HepG2 (cell line): ENCODE results near the gene GATD1. TPM values are rescaled to one million over a fixed set of nuclear protein-coding genes. Genes with fewer than 3 reads are reported as not detected.

Experiments used
- ATAC-seq: fragments of 200-7000 bp; cut with Tn5 transposase; 3 replicates; pipeline ENCODE4 v1.9.1; 2020; ENCODE audit warnings: mild to moderate bottlenecking, moderate library complexity
- BruUV-seq: library from RNA; stranded (reverse); fragments of 400-500 nt; replicated peaks from 2 replicates; lab custom pipeline; 2021; lab: Mats Ljungman, UMichigan
- CTCF ChIA-PET: fragments of 300-600 bp; formaldehyde crosslinking; extraction: SDS; loops from one replicate; lab custom pipeline; 2021; ENCODE audit warnings: low total read pairs, inconsistent platforms, low intra/inter-chr PET ratio; lab: Yijun Ruan, JAX
- POLR2A ChIA-PET: fragments of 350-600 bp; sonication (Branson Sonifier 250); formaldehyde crosslinking; loops from one replicate; lab custom pipeline; 2020; ENCODE audit warnings: antibody characterized with exemption, inconsistent platforms; lab: Yijun Ruan, JAX
- DNase-seq: peaks from one replicate; pipeline ENCODE4 v3.0.0-alpha.2; 2015; ENCODE audit warnings: low spot score
- FAIRE-seq: peaks from 3 replicates; lab custom pipeline; 2011; peaks lifted over from hg19 to GRCh38; lab: Jason Lieb, UNC
- H2AFZ ChIP-seq: one replicate; pipeline ENCODE4 v1.6.1; 2011; ENCODE audit warnings: low read length, inconsistent platforms
- H3K27ac ChIP-seq: fragments of 300-600 bp; 3 replicates; pipeline ENCODE4 v1.8.0; 2011; ENCODE audit warnings: mixed run types, mild to moderate bottlenecking, mixed read lengths, low read length, inconsistent platforms; ENCODE audit not compliant: insufficient read depth; ENCODE audit errors: extremely low read length
- H3K27me3 ChIP-seq, 2 experiments: fragments of 200-600 bp in 1 of 2; 2 replicates in 1 of 2; 3 replicates in 1 of 2; pipeline versions ENCODE4 v1.6.0 to v1.8.0; 2011; ENCODE audit warnings: low read length in 2 of 2, mild to moderate bottlenecking in 2 of 2, moderate library complexity in 2 of 2, inconsistent platforms in 1 of 2; ENCODE audit not compliant: insufficient read depth in 2 of 2, control insufficient read depth in 1 of 2
- H3K36me3 ChIP-seq, 2 experiments: fragments of 200-600 bp in 1 of 2; replicated peaks in 1 of 2; 2 replicates in 1 of 2; 3 replicates in 1 of 2; pipeline versions ENCODE4 v1.5.1 to v1.8.0; 2011; ENCODE audit warnings: low read length in 2 of 2, inconsistent platforms in 1 of 2; ENCODE audit not compliant: insufficient read depth in 2 of 2, control insufficient read depth in 1 of 2
- H3K4me1 ChIP-seq: 2 replicates; pipeline ENCODE4 v1.5.1; 2012; ENCODE audit warnings: low read length, inconsistent platforms; ENCODE audit not compliant: insufficient read depth
- H3K4me2 ChIP-seq: 2 replicates; pipeline ENCODE4 v1.6.0; 2011; ENCODE audit warnings: low read depth, low read length, inconsistent platforms
- H3K4me3 ChIP-seq, 3 experiments: fragments of 200-600 bp in 1 of 3; sonication (generic), shearing (Covaris generic) in 1 of 3; replicated peaks in 1 of 3; 2 replicates each; pipeline ENCODE4 v1.5.1; 2011 to 2016; ENCODE audit warnings: low read length in 3 of 3, inconsistent platforms in 2 of 3, low read depth in 2 of 3, mild to moderate bottlenecking in 2 of 3, control low read depth in 1 of 3, mixed read lengths in 1 of 3; ENCODE audit not compliant: insufficient read depth in 1 of 3
- H3K79me2 ChIP-seq: one replicate; pipeline ENCODE4 v1.6.1; 2011; ENCODE audit warnings: low read length, inconsistent platforms; ENCODE audit not compliant: insufficient read depth
- H3K9ac ChIP-seq: 2 replicates; pipeline ENCODE4 v1.6.0; 2011; ENCODE audit warnings: mild to moderate bottlenecking, low read depth, low read length, inconsistent platforms; ENCODE audit not compliant: insufficient read depth
- H3K9me3 ChIP-seq: 2 replicates; pipeline ENCODE4 v1.5.1; 2012; ENCODE audit warnings: mild to moderate bottlenecking, low read length
- H4K20me1 ChIP-seq: 2 replicates; pipeline ENCODE4 v1.6.0; 2011; ENCODE audit warnings: inconsistent platforms, mild to moderate bottlenecking, low read length, moderate library complexity; ENCODE audit not compliant: insufficient read depth
- MYC ChIP-seq: sonication (generic); formaldehyde crosslinking; IDR thresholded peaks from 2 replicates; pipeline ENCODE4 v1.9.0; 2021; ENCODE audit warnings: missing genetic modification reagents, borderline replicate concordance
- POLR2A ChIP-seq, 2 experiments: IDR thresholded peaks; 2 replicates each; pipeline ENCODE4 v1.6.1; 2011; ENCODE audit warnings: low read depth in 2 of 2, low read length in 2 of 2, mild to moderate bottlenecking in 1 of 2, moderate library complexity in 1 of 2; ENCODE audit not compliant: insufficient read depth in 1 of 2
- PREB ChIP-seq: sonication (generic); formaldehyde crosslinking; IDR thresholded peaks from 2 replicates; pipeline ENCODE4 v1.4.0; 2020; ENCODE audit warnings: missing genetic modification reagents
- SAP130 ChIP-seq: IDR thresholded peaks from 2 replicates; pipeline ENCODE4 v1.6.1; 2016; ENCODE audit warnings: low read depth
- SIX4 ChIP-seq: sonication (generic); formaldehyde crosslinking; IDR thresholded peaks from 2 replicates; pipeline ENCODE4 v1.4.0; 2020; ENCODE audit warnings: missing genetic modification reagents
- SNAI1 ChIP-seq: sonication (generic); formaldehyde crosslinking; IDR thresholded peaks from 2 replicates; pipeline ENCODE4 v1.5.0; 2020; ENCODE audit warnings: mild to moderate bottlenecking, missing genetic modification reagents, borderline replicate concordance
- TP53 ChIP-seq: sonication (generic); formaldehyde crosslinking; conservative IDR thresholded peaks from 2 replicates; pipeline ENCODE4 v1.4.0; 2020; ENCODE audit warnings: missing genetic modification reagents
- ZNF24 ChIP-seq: fragments of 450-650 bp; IDR thresholded peaks from 2 replicates; pipeline ENCODE4 v1.6.1; 2017; ENCODE audit warnings: antibody characterized with exemption, mild to moderate bottlenecking
- ZNF337 ChIP-seq: sonication (generic); formaldehyde crosslinking; IDR thresholded peaks from 2 replicates; pipeline ENCODE4 v1.5.1; 2020; ENCODE audit warnings: missing genetic modification reagents, low read depth, mild to moderate bottlenecking, borderline replicate concordance
- ZNF704 ChIP-seq: sonication (generic); formaldehyde crosslinking; IDR thresholded peaks from 2 replicates; pipeline ENCODE4 v1.8.1; 2023; ENCODE audit warnings: mild to moderate bottlenecking, inconsistent platforms, moderate library complexity, missing genetic modification reagents, borderline replicate concordance
- WGBS: methylation state at CpG from one replicate; pipeline ENCODE4 v1.1.6; 2017; ENCODE audit warnings: low lambda C conversion rate; 5-methylcytosine and 5-hydroxymethylcytosine counted together
- in situ Hi-C: cut with HindIII; loops from 2 replicates; pipeline ENCODE4 v1.10.0; 2017; ENCODE audit warnings: low pct_unique_long_range_greater_than_20kb; ENCODE audit not compliant: extremely low pct_ligation_motif_present
- intact Hi-C: fragments of 100-400 bp; cut with micrococcal nuclease; formaldehyde crosslinking; loops from one replicate; pipeline ENCODE4 v1.10.0; 2022; ENCODE audit not compliant: unreplicated experiment
- polyA plus RNA-seq, 8 experiments: library from polyadenylated mRNA; depleted of rRNA in 3 of 8; stranded (reverse) in 7 of 8; unstranded in 1 of 8; fragments of >200 nt; fragmentation: Illumina TruSeq in 4 of 8; extraction: Trizol in 4 of 8; gene quantifications; 2 replicates each; pipeline versions ENCODE4 v1.2.1 to v1.2.3, GENCODE V29; 2011 to 2016; ENCODE audit warnings: low read depth in 4 of 8, missing spikeins in 1 of 8, mixed read lengths in 1 of 8; ENCODE audit not compliant: insufficient read depth in 1 of 8
- total RNA-seq, 5 experiments: library from RNA; depleted of rRNA; stranded (reverse); fragments of >200 nt; fragmentation: Illumina TruSeq; extraction: Trizol; gene quantifications; 2 replicates each; pipeline ENCODE4 v1.2.3, GENCODE V29; 2016; ENCODE audit warnings: low read depth in 1 of 5

Gene GATD1
- total and polyA plus RNA-seq, 2 of the 13 experiments (the other 11 are each of a cell fraction or from before 2014, with no cell fraction given) = 31.3 to 60.5 TPM

GRCh38 chr11:803467-803742, 26.1 kb upstream of the GATD1 start:
- H3K4me3 ChIP-seq = peak overlapping the region in 2 of 3 experiments; percentile 60 to 80; a peak in 3 of 6 replicates
- ChIA-PET POLR2A (interaction anchor here (4.6 kb wide), 1 partner anchor 17 kb away, joined by 56 read pairs; the partner anchor contains the start of gene PNPLA2), CTCF (no interaction called here)
- in situ Hi-C loops = no loop called here
- H3K79me2 ChIP-seq = peaks cover 19% of the 10 kb centered on the region
- H2AFZ ChIP-seq = no peak overlapping the region
- no peak for FAIRE-seq
- H3K9me3 ChIP-seq = no peaks in the 10 kb centered on the region
- peak overlapping the region; percentile 79; the same call in 1 of the 2 replicates for H3K9ac ChIP-seq
- H3K27me3 ChIP-seq = no peaks in the 10 kb centered on the region; a peak in 1 of 5 replicates
- DNase-seq = no peak
- no peaks in the 10 kb centered on the region for H4K20me1 ChIP-seq
- WGBS = 61% methylated on average over 5 of the region's 8 CpGs
- peaks cover 7 to 8% of the 10 kb centered on the region in 2 experiments; a peak in 3 of 5 replicates for H3K36me3 ChIP-seq
- peaks cover 35% of the 10 kb centered on the region for H3K4me1 ChIP-seq
- no TSS peak for BruUV-seq
- no peak for ATAC-seq
- peak overlapping the region; percentile 94 for H3K4me2 ChIP-seq
- no peak for TF ChIP-seq PREB (CRISPR knock-in tag)
- TF ChIP-seq SNAI1 (CRISPR knock-in tag) = no peak
- no peak for TF ChIP-seq POLR2A (IDR thresholded peaks at IDR 0.05; ENCODE audit: insufficient read depth in 1 of 2, low read depth in 2 of 2, low read length in 2 of 2)
- no peak for TF ChIP-seq TP53 (CRISPR knock-in tag)
- TF ChIP-seq ZNF24 = no peak
- no peak for TF ChIP-seq SIX4 (CRISPR knock-in tag)
- no peak for TF ChIP-seq ZNF704 (CRISPR knock-in tag)
- no peak for TF ChIP-seq SAP130 (CRISPR knock-in tag)
- no peak for TF ChIP-seq MYC (CRISPR knock-in tag)
- no peak for TF ChIP-seq ZNF337 (CRISPR knock-in tag)
- H3K27ac ChIP-seq = no peak overlapping the region
- intact Hi-C loops = no loop called here
